ENCODE data around the gene KIAA1958. TPM values are rescaled to one million over a fixed set of nuclear protein-coding genes. Genes with fewer than 3 reads are reported as not detected.
A peak's percentile ranks its signal among the peaks of the same experiment; 100 is the strongest.

Gene KIAA1958
- total and polyA plus RNA-seq, 2 experiments from 2014 or later, result 9.4 to 41.7 TPM

- TF ChIP-seq, protein P1, sequence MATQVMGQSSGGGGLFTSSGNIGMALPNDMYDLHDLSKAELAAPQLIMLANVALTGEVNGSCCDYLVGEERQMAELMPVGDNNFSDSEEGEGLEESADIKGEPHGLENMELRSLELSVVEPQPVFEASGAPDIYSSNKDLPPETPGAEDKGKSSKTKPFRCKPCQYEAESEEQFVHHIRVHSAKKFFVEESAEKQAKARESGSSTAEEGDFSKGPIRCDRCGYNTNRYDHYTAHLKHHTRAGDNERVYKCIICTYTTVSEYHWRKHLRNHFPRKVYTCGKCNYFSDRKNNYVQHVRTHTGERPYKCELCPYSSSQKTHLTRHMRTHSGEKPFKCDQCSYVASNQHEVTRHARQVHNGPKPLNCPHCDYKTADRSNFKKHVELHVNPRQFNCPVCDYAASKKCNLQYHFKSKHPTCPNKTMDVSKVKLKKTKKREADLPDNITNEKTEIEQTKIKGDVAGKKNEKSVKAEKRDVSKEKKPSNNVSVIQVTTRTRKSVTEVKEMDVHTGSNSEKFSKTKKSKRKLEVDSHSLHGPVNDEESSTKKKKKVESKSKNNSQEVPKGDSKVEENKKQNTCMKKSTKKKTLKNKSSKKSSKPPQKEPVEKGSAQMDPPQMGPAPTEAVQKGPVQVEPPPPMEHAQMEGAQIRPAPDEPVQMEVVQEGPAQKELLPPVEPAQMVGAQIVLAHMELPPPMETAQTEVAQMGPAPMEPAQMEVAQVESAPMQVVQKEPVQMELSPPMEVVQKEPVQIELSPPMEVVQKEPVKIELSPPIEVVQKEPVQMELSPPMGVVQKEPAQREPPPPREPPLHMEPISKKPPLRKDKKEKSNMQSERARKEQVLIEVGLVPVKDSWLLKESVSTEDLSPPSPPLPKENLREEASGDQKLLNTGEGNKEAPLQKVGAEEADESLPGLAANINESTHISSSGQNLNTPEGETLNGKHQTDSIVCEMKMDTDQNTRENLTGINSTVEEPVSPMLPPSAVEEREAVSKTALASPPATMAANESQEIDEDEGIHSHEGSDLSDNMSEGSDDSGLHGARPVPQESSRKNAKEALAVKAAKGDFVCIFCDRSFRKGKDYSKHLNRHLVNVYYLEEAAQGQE (IDR thresholded peaks at IDR 0.05; ENCODE audit: unreplicated experiment), result no peak
- TF ChIP-seq EZH2 (IDR thresholded peaks at IDR 0.05; ENCODE audit: low read depth, unreplicated experiment) (no peak), NANOG (IDR thresholded peaks at IDR 0.05; ENCODE audit: borderline replicate concordance) (no peak), POLR2AphosphoS5 (IDR thresholded peaks at IDR 0.05; ENCODE audit: low read depth) (no peak), JUNB (IDR thresholded peaks at IDR 0.05; ENCODE audit: unreplicated experiment) (no peak), EZH2phosphoT487 (IDR thresholded peaks at IDR 0.05; ENCODE audit: unreplicated experiment) (no peak)
Measured at GRCh38 chr9:112712678-112713077, 226.1 kb downstream of the KIAA1958 start (continued).

GRCh38 chr9:112717661-112718331 is 231.2 kb downstream of the KIAA1958 start, which contains the start of gene INIP:
Gene INIP (minus strand): TSS chr9:112718117. CDS start chr9:112716485, 1,632 bp downstream.
- Histone ChIP-seq H2AFZ (peak within 1 kb of the TSS; percentile 94), H3K36me3 (ENCODE audit: insufficient read depth) (no peaks in the 10 kb centered on the region; the same call in 1 of the 2 replicates), H3K27me3 (ENCODE audit: insufficient read depth) (no peaks in the 10 kb centered on the region), H3K4me1 (ENCODE audit: insufficient read depth) (no peaks in the 10 kb centered on the region), H3F3A (replicated peaks; ENCODE audit: low read depth) (0 out of 2 replicates have a peak, but pooled peaks cover 6% of the 10 kb centered on the region), H3K79me2 (replicated peaks; ENCODE audit: insufficient read depth) (peaks cover 27% of the 10 kb centered on the region), H3K4me3 (peak within 1 kb of the TSS; percentile 70), H3K9me2 (ENCODE audit: insufficient read depth) (no peaks in the 10 kb centered on the region), H3K27ac (ENCODE audit: low read depth) (peak within 1 kb of the TSS; percentile 89), H3K4me2 (peak within 1 kb of the TSS; percentile 83), H4K20me1 (replicated peaks; ENCODE audit: insufficient read depth) (no peaks in the 10 kb centered on the region)
- peaks cover 3% of the 10 kb centered on the region; the same call in 2 of the 3 replicates for H3K36me3 Mint-ChIP-seq (ENCODE audit: low read depth)
- DNase-seq (ENCODE audit: low spot score), result peak; percentile 99
- no peaks in the 10 kb centered on the region for H3K4me1 Mint-ChIP-seq
- TF ChIP-seq ZNF462 (CRISPR knock-in tag; IDR thresholded peaks at IDR 0.05), result no peak
- TF ChIP-seq CREB1 (CRISPR knock-in tag; IDR thresholded peaks at IDR 0.05; ENCODE audit: low read depth), result peak; percentile 87
- TF ChIP-seq ETS1 (IDR thresholded peaks at IDR 0.05), result peak; percentile 77
- peak; percentile 94 for TF ChIP-seq POLR2AphosphoS5 (IDR thresholded peaks at IDR 0.05; ENCODE audit: low read depth)
- TF ChIP-seq, protein P2, sequence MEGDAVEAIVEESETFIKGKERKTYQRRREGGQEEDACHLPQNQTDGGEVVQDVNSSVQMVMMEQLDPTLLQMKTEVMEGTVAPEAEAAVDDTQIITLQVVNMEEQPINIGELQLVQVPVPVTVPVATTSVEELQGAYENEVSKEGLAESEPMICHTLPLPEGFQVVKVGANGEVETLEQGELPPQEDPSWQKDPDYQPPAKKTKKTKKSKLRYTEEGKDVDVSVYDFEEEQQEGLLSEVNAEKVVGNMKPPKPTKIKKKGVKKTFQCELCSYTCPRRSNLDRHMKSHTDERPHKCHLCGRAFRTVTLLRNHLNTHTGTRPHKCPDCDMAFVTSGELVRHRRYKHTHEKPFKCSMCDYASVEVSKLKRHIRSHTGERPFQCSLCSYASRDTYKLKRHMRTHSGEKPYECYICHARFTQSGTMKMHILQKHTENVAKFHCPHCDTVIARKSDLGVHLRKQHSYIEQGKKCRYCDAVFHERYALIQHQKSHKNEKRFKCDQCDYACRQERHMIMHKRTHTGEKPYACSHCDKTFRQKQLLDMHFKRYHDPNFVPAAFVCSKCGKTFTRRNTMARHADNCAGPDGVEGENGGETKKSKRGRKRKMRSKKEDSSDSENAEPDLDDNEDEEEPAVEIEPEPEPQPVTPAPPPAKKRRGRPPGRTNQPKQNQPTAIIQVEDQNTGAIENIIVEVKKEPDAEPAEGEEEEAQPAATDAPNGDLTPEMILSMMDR (conservative IDR thresholded peaks at IDR 0.05; ENCODE audit: low read depth in 2 of 2), result peak; percentile 14 to 47; a peak in 2 of 4 replicates
- no peaks in the 10 kb centered on the region for H3K9me3 Mint-ChIP-seq
- no peaks in the 10 kb centered on the region for H3K27me3 Mint-ChIP-seq (ENCODE audit: insufficient read depth, low read depth, poor library complexity)
- H3K27ac Mint-ChIP-seq, result peak within 1 kb of the TSS; percentile 96
- ATAC-seq, result peak; percentile 93
- peak within 1 kb of the TSS; percentile 95 for H3K4me3 Mint-ChIP-seq
